ENCODE measurements around the gene RFTN1. TPM values are rescaled to one million over a fixed set of nuclear protein-coding genes. Genes with fewer than 3 reads are reported as not detected.

Gene RFTN1
- total RNA-seq, 6 experiments from 2014 or later: 15.1 to 36.0 (median 19.8) TPM

GRCh38 chr3:16298891-16299290 lies 214.6 kb downstream of the RFTN1 start:
- peaks cover 0 to 8% (median 0%) of the 10 kb centered on the region in 4 donors for H3K4me1 ChIP-seq
- WGBS (ENCODE audit: insufficient coverage, low coverage, low lambda C conversion rate, missing lambda C conversion rate): 86% methylated on average over 6 of the region's 6 CpGs
- intact Hi-C loops (cut with DNase I): no loop called here
- TF ChIP-seq, protein P1, sequence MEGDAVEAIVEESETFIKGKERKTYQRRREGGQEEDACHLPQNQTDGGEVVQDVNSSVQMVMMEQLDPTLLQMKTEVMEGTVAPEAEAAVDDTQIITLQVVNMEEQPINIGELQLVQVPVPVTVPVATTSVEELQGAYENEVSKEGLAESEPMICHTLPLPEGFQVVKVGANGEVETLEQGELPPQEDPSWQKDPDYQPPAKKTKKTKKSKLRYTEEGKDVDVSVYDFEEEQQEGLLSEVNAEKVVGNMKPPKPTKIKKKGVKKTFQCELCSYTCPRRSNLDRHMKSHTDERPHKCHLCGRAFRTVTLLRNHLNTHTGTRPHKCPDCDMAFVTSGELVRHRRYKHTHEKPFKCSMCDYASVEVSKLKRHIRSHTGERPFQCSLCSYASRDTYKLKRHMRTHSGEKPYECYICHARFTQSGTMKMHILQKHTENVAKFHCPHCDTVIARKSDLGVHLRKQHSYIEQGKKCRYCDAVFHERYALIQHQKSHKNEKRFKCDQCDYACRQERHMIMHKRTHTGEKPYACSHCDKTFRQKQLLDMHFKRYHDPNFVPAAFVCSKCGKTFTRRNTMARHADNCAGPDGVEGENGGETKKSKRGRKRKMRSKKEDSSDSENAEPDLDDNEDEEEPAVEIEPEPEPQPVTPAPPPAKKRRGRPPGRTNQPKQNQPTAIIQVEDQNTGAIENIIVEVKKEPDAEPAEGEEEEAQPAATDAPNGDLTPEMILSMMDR (IDR thresholded peaks at IDR 0.05): no peak
- TF ChIP-seq POLR2A (IDR thresholded peaks at IDR 0.05): no peak
- DNase-seq: no peak
- no peaks in the 10 kb centered on the region for H3K9me3 ChIP-seq
- H3K27ac ChIP-seq: no peak overlapping the region
- no peak for ATAC-seq
- H3K36me3 ChIP-seq: peaks cover 0 to 22% (median 3%) of the 10 kb centered on the region in 4 donors
- no peak overlapping the region for H3K4me3 ChIP-seq
- no peaks in the 10 kb centered on the region for H3K27me3 ChIP-seq

GRCh38 chr3:16297997-16298885 lies 215.3 kb downstream of the RFTN1 start:
- no peak for ATAC-seq
- H3K36me3 ChIP-seq: peaks cover 0 to 22% (median 3%) of the 10 kb centered on the region in 4 donors
- WGBS (ENCODE audit: insufficient coverage, low coverage, low lambda C conversion rate, missing lambda C conversion rate): 83% methylated on average over 8 of the region's 9 CpGs
- no peak overlapping the region for H3K27ac ChIP-seq
- H3K9me3 ChIP-seq: peaks cover 0 to 5% (median 0%) of the 10 kb centered on the region in 4 donors
- no peak for TF ChIP-seq POLR2A (IDR thresholded peaks at IDR 0.05)
- TF ChIP-seq, protein P1 (IDR thresholded peaks at IDR 0.05): no peak
- DNase-seq: no peak
- intact Hi-C loops (cut with DNase I): no loop called here
- H3K27me3 ChIP-seq: no peaks in the 10 kb centered on the region
- H3K4me1 ChIP-seq: peaks cover 0 to 1% (median 0%) of the 10 kb centered on the region in 4 donors
- no peak overlapping the region for H3K4me3 ChIP-seq

DNA sequence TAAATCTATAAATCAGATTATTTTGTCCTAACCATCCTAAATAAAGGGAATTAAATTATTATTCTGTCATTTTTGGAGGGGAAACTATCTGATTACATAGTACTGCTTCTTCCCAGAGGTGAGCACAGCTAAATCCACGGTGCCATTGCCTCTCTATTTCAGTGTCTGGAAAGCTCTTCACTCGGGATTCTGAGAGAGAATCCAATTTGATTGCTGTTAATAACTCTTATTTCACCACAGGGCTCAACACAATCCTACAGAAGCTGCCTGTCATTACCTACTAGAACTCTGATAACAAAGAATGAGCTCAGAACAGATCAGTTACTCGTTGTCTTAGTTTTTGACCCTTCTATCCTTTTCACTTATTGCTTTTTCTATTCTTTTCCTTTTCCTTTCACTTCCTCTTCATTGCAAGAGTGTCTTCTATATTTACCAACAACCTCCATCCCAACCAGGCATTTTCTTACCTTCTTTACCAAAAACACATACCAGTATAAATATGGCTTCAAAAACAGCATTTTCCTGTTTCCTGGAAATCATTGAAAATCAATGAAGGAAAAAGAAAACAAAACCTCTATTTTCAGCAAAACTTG lies 218.1 kb downstream of the RFTN1 start:
- ATAC-seq (no peak), DNase-seq (no peak)
- H3K27ac ChIP-seq: no peak overlapping the region
- H3K4me1 ChIP-seq: peaks cover 0 to 8% (median 2%) of the 10 kb centered on the region in 4 donors
- WGBS (ENCODE audit: insufficient coverage, low coverage, low lambda C conversion rate, missing lambda C conversion rate): 76% methylated on average over 3 of the region's 3 CpGs
- H3K27me3 ChIP-seq: no peaks in the 10 kb centered on the region
- H3K36me3 ChIP-seq: peaks cover 0 to 9% (median 0%) of the 10 kb centered on the region in 4 donors
- intact Hi-C loops (cut with DNase I): no loop called here
- TF ChIP-seq POLR2A (IDR thresholded peaks at IDR 0.05): no peak
- TF ChIP-seq, protein P1 (IDR thresholded peaks at IDR 0.05): no peak
- H3K9me3 ChIP-seq: peaks cover 0 to 6% (median 0%) of the 10 kb centered on the region in 4 donors
- H3K4me3 ChIP-seq: no peak overlapping the region

DNA sequence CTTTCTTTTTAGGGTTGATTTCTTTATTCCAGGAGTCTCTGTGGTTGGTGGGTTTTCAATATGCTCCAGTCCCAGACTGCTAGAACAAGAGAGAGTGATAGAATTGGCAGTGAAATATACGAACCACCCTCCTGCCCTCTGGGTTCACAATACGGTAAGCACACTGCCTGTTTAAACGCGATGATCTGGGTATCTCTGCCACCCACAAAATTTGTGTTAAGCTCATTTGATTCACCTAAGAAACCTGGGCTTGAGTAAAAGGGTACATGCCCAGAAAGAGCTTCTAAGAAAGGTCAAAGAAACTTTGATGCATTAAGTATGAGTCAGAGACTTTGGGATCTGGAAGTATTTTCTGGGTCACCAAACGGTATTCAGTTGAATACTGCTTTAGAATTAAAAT lies 218.7 kb downstream of the RFTN1 start:
- peaks cover 0 to 6% (median 0%) of the 10 kb centered on the region in 4 donors for H3K9me3 ChIP-seq

More for the DNA sequence above, 218.7 kb downstream of the RFTN1 start:
- no peak overlapping the region for H3K27ac ChIP-seq
- no peak overlapping the region for H3K4me3 ChIP-seq
- H3K4me1 ChIP-seq: peaks cover 0 to 8% (median 3%) of the 10 kb centered on the region in 4 donors
- 76% methylated on average over 5 of the region's 5 CpGs for WGBS (ENCODE audit: insufficient coverage, low coverage, low lambda C conversion rate, missing lambda C conversion rate)
- H3K36me3 ChIP-seq: peaks cover 0 to 9% (median 0%) of the 10 kb centered on the region in 4 donors
- H3K27me3 ChIP-seq: no peaks in the 10 kb centered on the region
- ATAC-seq: no peak
- intact Hi-C loops (cut with DNase I): no loop called here
- TF ChIP-seq, protein P1 (IDR thresholded peaks at IDR 0.05): no peak
- DNase-seq: no peak
